Activated CD4-positive, alpha-beta T cell treated with anti-CD3 and anti-CD28 coated beads for 4 hours (primary cell): ENCODE data around the gene RHOC.
"Not testable (repeated sequence)": the region's sequence is repeated elsewhere in the genome, so short reads cannot be mapped to it uniquely, and the experiment has no call there.

Experiments used
- DNase-seq, 2 donors: peaks; one replicate each; pipeline ENCODE4 v3.0.0-alpha.2; 2020

RHOC gene

GRCh38 chr1:112706505-112707220 is at the start of gene RHOC:
RHOC (minus strand) TSS chr1:112707127; CDS start chr1:112703799, 3,328 bp downstream.
- peak in 1 of 2 donors; percentile 23 for DNase-seq

- no peak for DNase-seq
Measured at GRCh38 chr1:112754116-112754628, 47.2 kb upstream of the RHOC start.

GRCh38 chr1:112748396-112748795 is 41.5 kb upstream of the RHOC start:
- no peak for DNase-seq

GRCh38 chr1:112744009-112744578 is 37.2 kb upstream of the RHOC start:
- no peak for DNase-seq

- DNase-seq = no peak
Measured at GRCh38 chr1:112743174-112744008, 36.5 kb upstream of the RHOC start.

GRCh38 chr1:112737573-112737972 is 30.6 kb upstream of the RHOC start:
- DNase-seq = no peak

GRCh38 chr1:112735752-112736151 is 28.8 kb upstream of the RHOC start:
- DNase-seq = no peak

GRCh38 chr1:112731451-112731850 is 24.5 kb upstream of the RHOC start:
- DNase-seq = no peak

- no peak for DNase-seq
Measured at GRCh38 chr1:112729909-112730308, 23.0 kb upstream of the RHOC start.

- not testable (repeated sequence) for DNase-seq
Measured at GRCh38 chr1:112729011-112729410, 22.1 kb upstream of the RHOC start.

- not testable (repeated sequence) for DNase-seq
Measured at GRCh38 chr1:112728306-112728971, 21.5 kb upstream of the RHOC start.

GRCh38 chr1:112727716-112728115 is 20.8 kb upstream of the RHOC start:
- DNase-seq = no peak

GRCh38 chr1:112724240-112724639 is 17.3 kb upstream of the RHOC start:
- not testable (repeated sequence) for DNase-seq

GRCh38 chr1:112723511-112723839 is 16.5 kb upstream of the RHOC start:
- DNase-seq = no peak

- DNase-seq = no peak
Measured at GRCh38 chr1:112722601-112723510, 15.9 kb upstream of the RHOC start.

- DNase-seq = no peak
Measured at GRCh38 chr1:112721966-112722524, 15.1 kb upstream of the RHOC start.

- not testable (repeated sequence) for DNase-seq
Measured at GRCh38 chr1:112721294-112721693, 14.4 kb upstream of the RHOC start.

- DNase-seq = no peak
Measured at GRCh38 chr1:112720800-112721199, 13.9 kb upstream of the RHOC start.

GRCh38 chr1:112719706-112720105 is 12.8 kb upstream of the RHOC start:
- no peak for DNase-seq

- peak; percentile 76 to 79 for DNase-seq
Measured at GRCh38 chr1:112718691-112719418, 11.9 kb upstream of the RHOC start.
